MG63 (cell line): ENCODE data around the gene S100G. TPM values are rescaled to one million over a fixed set of nuclear protein-coding genes. Genes with fewer than 3 reads are reported as not detected.
"Not testable (repeated sequence)": the region's sequence is repeated elsewhere in the genome, so short reads cannot be mapped to it uniquely, and the experiment has no call there.

Experiments used
- DNase-seq: peaks from one replicate; pipeline ENCODE4 v3.0.0-alpha.2; 2020
- H3K27me3 ChIP-seq: fragments of 250-450 bp; sonication (Bioruptor Pico); 2 replicates; pipeline ENCODE4 v1.5.1; 2020; ENCODE audit warnings: mild to moderate bottlenecking, moderate library complexity
- H3K36me3 ChIP-seq: fragments of 250-450 bp; sonication (Bioruptor Pico); 2 replicates; pipeline ENCODE4 v1.5.1; 2020; ENCODE audit warnings: mild to moderate bottlenecking, moderate library complexity
- H3K4me3 ChIP-seq: fragments of 250-450 bp; sonication (Bioruptor Pico); 2 replicates; pipeline ENCODE4 v1.5.1; 2020; ENCODE audit warnings: mild to moderate bottlenecking, moderate library complexity
- H3K9me3 ChIP-seq: fragments of 250-450 bp; sonication (Bioruptor Pico); 2 replicates; pipeline ENCODE4 v1.5.1; 2020; ENCODE audit warnings: mild to moderate bottlenecking, moderate library complexity
- total RNA-seq: library from RNA; depleted of rRNA; stranded (reverse); fragments of >200 nt; shearing (Covaris generic); gene quantifications from 2 replicates; pipeline ENCODE4 v1.2.3, GENCODE V29; 2014; ENCODE audit warnings: low replicate concordance; rRNA removed

S100G gene
- not detected in 2 replicates for total RNA-seq

- Histone ChIP-seq H3K9me3 (no peaks in the 10 kb centered on the region), H3K4me3 (no peak within 1 kb of the TSS), H3K36me3 (no peaks in the 10 kb centered on the region), H3K27me3 (no peaks in the 10 kb centered on the region)
- DNase-seq, result no peak
These were observed at the start of gene S100G for GRCh38 chrX:16649858-16650257. Gene S100G (plus strand): TSS chrX:16650158. CDS start chrX:16651007, 849 bp downstream.

GRCh38 chrX:16601885-16602284 is 48.1 kb upstream of the S100G start:
- no peaks in the 10 kb centered on the region for H3K36me3 ChIP-seq
- H3K4me3 ChIP-seq, result no peak overlapping the region
- no peak for DNase-seq
- no peaks in the 10 kb centered on the region for H3K27me3 ChIP-seq
- H3K9me3 ChIP-seq, result no peaks in the 10 kb centered on the region

GRCh38 chrX:16603235-16603634 is 46.7 kb upstream of the S100G start:
- not testable (repeated sequence) for DNase-seq, H3K4me3 ChIP-seq, H3K36me3 ChIP-seq, H3K27me3 ChIP-seq, H3K9me3 ChIP-seq

- DNase-seq, result no peak
- no peaks in the 10 kb centered on the region for H3K27me3 ChIP-seq
- no peak overlapping the region for H3K4me3 ChIP-seq
- no peaks in the 10 kb centered on the region for H3K9me3 ChIP-seq
- no peaks in the 10 kb centered on the region for H3K36me3 ChIP-seq
These were observed 46.1 kb upstream of the S100G start for GRCh38 chrX:16603822-16604221.

- H3K36me3 ChIP-seq, result no peaks in the 10 kb centered on the region
- no peaks in the 10 kb centered on the region for H3K27me3 ChIP-seq
- no peaks in the 10 kb centered on the region for H3K9me3 ChIP-seq
- no peak for DNase-seq
- H3K4me3 ChIP-seq, result no peak overlapping the region
These were observed 45.6 kb upstream of the S100G start for GRCh38 chrX:16604337-16604736.

- Histone ChIP-seq H3K36me3 (no peaks in the 10 kb centered on the region), H3K4me3 (no peak overlapping the region), H3K9me3 (no peaks in the 10 kb centered on the region), H3K27me3 (no peaks in the 10 kb centered on the region)
- no peak for DNase-seq
These were observed 43.7 kb upstream of the S100G start for GRCh38 chrX:16606142-16606720.

- DNase-seq, result no peak
These were observed 39.8 kb upstream of the S100G start for GRCh38 chrX:16610121-16610621.

GRCh38 chrX:16610654-16611053 is 39.3 kb upstream of the S100G start:
- DNase-seq, H3K27me3 ChIP-seq, H3K36me3 ChIP-seq, H3K4me3 ChIP-seq, H3K9me3 ChIP-seq: not testable (repeated sequence)

More at GRCh38 chrX:16610121-16610621, 39.8 kb upstream of the S100G start:
- Histone ChIP-seq H3K9me3 (no peaks in the 10 kb centered on the region), H3K36me3 (no peaks in the 10 kb centered on the region), H3K27me3 (no peaks in the 10 kb centered on the region), H3K4me3 (no peak overlapping the region)

- Histone ChIP-seq H3K9me3 (no peaks in the 10 kb centered on the region), H3K27me3 (no peaks in the 10 kb centered on the region), H3K4me3 (no peak overlapping the region), H3K36me3 (peaks cover 3% of the 10 kb centered on the region; the same call in 1 of the 2 replicates)
- no peak for DNase-seq
These were observed 37.6 kb upstream of the S100G start for GRCh38 chrX:16612257-16612897.

GRCh38 chrX:16617382-16617781 is 32.6 kb upstream of the S100G start:
- Histone ChIP-seq H3K4me3 (no peak overlapping the region), H3K36me3 (peaks cover 3% of the 10 kb centered on the region; the same call in 1 of the 2 replicates), H3K27me3 (no peaks in the 10 kb centered on the region), H3K9me3 (no peaks in the 10 kb centered on the region)
- DNase-seq, result no peak

- peaks cover 3% of the 10 kb centered on the region; the same call in 1 of the 2 replicates for H3K36me3 ChIP-seq
- no peak overlapping the region for H3K4me3 ChIP-seq
- no peaks in the 10 kb centered on the region for H3K27me3 ChIP-seq
- no peaks in the 10 kb centered on the region for H3K9me3 ChIP-seq
- DNase-seq, result no peak
These were observed 31.5 kb upstream of the S100G start for GRCh38 chrX:16618422-16618821.

- H3K4me3 ChIP-seq, result no peak overlapping the region
- H3K27me3 ChIP-seq, result no peaks in the 10 kb centered on the region
- no peak for DNase-seq
- H3K9me3 ChIP-seq, result no peaks in the 10 kb centered on the region
- peaks cover 3% of the 10 kb centered on the region; the same call in 1 of the 2 replicates for H3K36me3 ChIP-seq
These were observed 30.9 kb upstream of the S100G start for GRCh38 chrX:16619024-16619423.

GRCh38 chrX:16628511-16628910 is 21.4 kb upstream of the S100G start:
- not testable (repeated sequence) for H3K9me3 ChIP-seq, H3K4me3 ChIP-seq, H3K36me3 ChIP-seq, H3K27me3 ChIP-seq, DNase-seq

GRCh38 chrX:16628946-16629595 is 20.9 kb upstream of the S100G start:
- Histone ChIP-seq H3K9me3 (no peaks in the 10 kb centered on the region), H3K36me3 (no peaks in the 10 kb centered on the region), H3K27me3 (no peaks in the 10 kb centered on the region), H3K4me3 (no peak overlapping the region)
- no peak for DNase-seq

- no peak for DNase-seq
- H3K36me3 ChIP-seq, result no peaks in the 10 kb centered on the region
- H3K4me3 ChIP-seq, result no peak overlapping the region
- no peaks in the 10 kb centered on the region for H3K27me3 ChIP-seq
- no peaks in the 10 kb centered on the region for H3K9me3 ChIP-seq
These were observed 20.0 kb upstream of the S100G start for GRCh38 chrX:16629909-16630308.

- Histone ChIP-seq H3K9me3 (no peaks in the 10 kb centered on the region), H3K27me3 (no peaks in the 10 kb centered on the region), H3K4me3 (no peak overlapping the region), H3K36me3 (no peaks in the 10 kb centered on the region)
- DNase-seq, result no peak
These were observed 16.2 kb upstream of the S100G start for GRCh38 chrX:16633754-16634153.

- Histone ChIP-seq H3K9me3 (no peaks in the 10 kb centered on the region), H3K27me3 (no peaks in the 10 kb centered on the region), H3K4me3 (no peak overlapping the region), H3K36me3 (no peaks in the 10 kb centered on the region)
- DNase-seq, result no peak
These were observed 14.9 kb upstream of the S100G start for GRCh38 chrX:16635040-16635439.
